ENCODE results near the gene PPP3CA. TPM values are rescaled to one million over a fixed set of nuclear protein-coding genes. Genes with fewer than 3 reads are reported as not detected.

The PPP3CA gene
- total and polyA plus RNA-seq, 2 of the 8 experiments (the other 6 are each of a cell fraction or from before 2014, with no cell fraction given) = 7.9 to 35.0 TPM

DNA sequence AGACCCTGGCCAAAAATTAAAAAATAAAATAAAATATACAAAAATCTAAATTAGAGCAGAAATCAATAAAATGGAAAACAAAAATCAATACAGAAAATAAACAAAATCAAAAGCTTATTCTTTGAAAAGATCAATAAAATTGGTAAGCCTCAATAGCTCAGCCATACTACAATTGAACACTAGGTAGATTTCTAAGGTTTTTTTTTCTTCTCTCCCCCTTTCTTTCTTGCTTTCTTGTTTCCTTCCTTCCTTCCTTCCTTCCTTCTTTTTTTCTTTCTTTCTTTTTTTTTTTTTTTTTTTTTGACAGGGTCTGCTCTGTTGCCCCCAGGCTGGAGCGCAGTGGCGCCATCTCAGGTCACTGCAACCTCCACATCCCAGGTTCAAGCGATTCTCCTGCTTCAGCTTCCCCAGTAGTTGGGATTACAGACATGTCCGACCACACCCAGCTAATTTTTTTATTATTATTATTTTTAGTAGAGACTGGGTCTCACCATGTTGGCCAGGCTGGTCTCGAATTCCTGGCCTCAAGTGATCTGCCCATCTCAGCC is 23.4 kb upstream of the PPP3CA start:
- H4K5ac ChIP-seq (ENCODE audit: insufficient read length, low read depth, low read length) = no peak overlapping the region
- no peak overlapping the region for H2AK5ac ChIP-seq (ENCODE audit: low read depth, low read length)
- H3K27me3 ChIP-seq (replicated peaks in 1 of 4; ENCODE audit: control insufficient read depth in 3 of 4, extremely low read depth in 1 of 4, insufficient read depth in 3 of 4, low read length in 3 of 4) = no peaks in the 10 kb centered on the region
- no peaks in the 10 kb centered on the region for H3K36me3 ChIP-seq (ENCODE audit: control insufficient read depth in 2 of 4, insufficient read depth in 4 of 4, low read length in 3 of 4)
- no peak overlapping the region for H2BK15ac ChIP-seq (ENCODE audit: low read length)
- H3K79me1 ChIP-seq (ENCODE audit: low read depth, low read length) = no peaks in the 10 kb centered on the region
- H3K4ac ChIP-seq (replicated peaks; ENCODE audit: insufficient read length, low read depth, low read length) = no peak overlapping the region
- H3K9ac ChIP-seq (replicated peaks in 1 of 4; ENCODE audit: extremely low read depth in 1 of 4, low read depth in 3 of 4, low read length in 3 of 4) = no peak overlapping the region
- FAIRE-seq (no peak), DNase-seq (ENCODE audit: low read depth in 1 of 2, low spot score in 2 of 2) (peak in 1 of 2 experiments; percentile 50)
- H3K4me1 ChIP-seq (replicated peaks in 1 of 4; ENCODE audit: control insufficient read depth in 3 of 4, insufficient read depth in 4 of 4, low read length in 3 of 4) = no peaks in the 10 kb centered on the region
- no peak overlapping the region for H4K8ac ChIP-seq (ENCODE audit: extremely low read depth, insufficient read depth, low read length)
- TF ChIP-seq, protein P1, sequence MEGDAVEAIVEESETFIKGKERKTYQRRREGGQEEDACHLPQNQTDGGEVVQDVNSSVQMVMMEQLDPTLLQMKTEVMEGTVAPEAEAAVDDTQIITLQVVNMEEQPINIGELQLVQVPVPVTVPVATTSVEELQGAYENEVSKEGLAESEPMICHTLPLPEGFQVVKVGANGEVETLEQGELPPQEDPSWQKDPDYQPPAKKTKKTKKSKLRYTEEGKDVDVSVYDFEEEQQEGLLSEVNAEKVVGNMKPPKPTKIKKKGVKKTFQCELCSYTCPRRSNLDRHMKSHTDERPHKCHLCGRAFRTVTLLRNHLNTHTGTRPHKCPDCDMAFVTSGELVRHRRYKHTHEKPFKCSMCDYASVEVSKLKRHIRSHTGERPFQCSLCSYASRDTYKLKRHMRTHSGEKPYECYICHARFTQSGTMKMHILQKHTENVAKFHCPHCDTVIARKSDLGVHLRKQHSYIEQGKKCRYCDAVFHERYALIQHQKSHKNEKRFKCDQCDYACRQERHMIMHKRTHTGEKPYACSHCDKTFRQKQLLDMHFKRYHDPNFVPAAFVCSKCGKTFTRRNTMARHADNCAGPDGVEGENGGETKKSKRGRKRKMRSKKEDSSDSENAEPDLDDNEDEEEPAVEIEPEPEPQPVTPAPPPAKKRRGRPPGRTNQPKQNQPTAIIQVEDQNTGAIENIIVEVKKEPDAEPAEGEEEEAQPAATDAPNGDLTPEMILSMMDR (IDR thresholded peaks at IDR 0.05; ENCODE audit: control extremely low read depth in 1 of 3, insufficient read depth in 1 of 3, low read depth in 1 of 3, low read length in 3 of 3) = peak; percentile 23 to 43 (median 24); a peak in 3 of 4 replicates
- no peak for TF ChIP-seq BRCA1 (IDR thresholded peaks at IDR 0.05; ENCODE audit: low read depth, low read length)
- no peak for TF ChIP-seq POLR2AphosphoS5 (IDR thresholded peaks at IDR 0.05; ENCODE audit: low read depth, low read length)
- peak in 1 of 2 experiments; percentile 38; a peak in 3 of 4 replicates for TF ChIP-seq RAD21 (IDR thresholded peaks at IDR 0.05 in 1 of 2, conservative IDR thresholded peaks at IDR 0.05 in 1 of 2; ENCODE audit: low read depth in 2 of 2, low read length in 2 of 2)
- H2BK120ac ChIP-seq (replicated peaks; ENCODE audit: low read depth, low read length) = no peak overlapping the region
- no peak overlapping the region for H4K91ac ChIP-seq (replicated peaks; ENCODE audit: insufficient read length, low read length)
- no peak overlapping the region for H2BK20ac ChIP-seq (ENCODE audit: low read length)
- no peaks in the 10 kb centered on the region; the same call in 1 of the 2 replicates for H3K23me2 ChIP-seq (ENCODE audit: low read depth, low read length)
- H2BK12ac ChIP-seq (ENCODE audit: low read depth, low read length) = no peak overlapping the region
- no peak overlapping the region for H3K23ac ChIP-seq (ENCODE audit: insufficient read length)
- H3K4me3 ChIP-seq (ENCODE audit: extremely low read depth in 1 of 4, insufficient read depth in 2 of 4, low read depth in 3 of 4, low read length in 4 of 4) = no peak overlapping the region
- no peak overlapping the region for H3K27ac ChIP-seq (ENCODE audit: low read depth, low read length)
- H4K20me1 ChIP-seq (replicated peaks in 1 of 2; ENCODE audit: control insufficient read depth in 1 of 2, insufficient read depth in 2 of 2, low read length in 2 of 2) = no peaks in the 10 kb centered on the region
- no peak overlapping the region for H3K56ac ChIP-seq (replicated peaks; ENCODE audit: insufficient read length, low read depth, low read length)
- H3K14ac ChIP-seq (ENCODE audit: insufficient read length) = no peak overlapping the region
- no peak overlapping the region for H3K18ac ChIP-seq (ENCODE audit: extremely low read depth, low read length)
- H3K9me3 ChIP-seq (ENCODE audit: insufficient read depth in 2 of 2, low read depth in 1 of 2, low read length in 1 of 2) = no peaks in the 10 kb centered on the region
- no peak overlapping the region for H3K4me2 ChIP-seq (ENCODE audit: insufficient read depth in 1 of 2, low read depth in 2 of 2, low read length in 2 of 2)
- H3K79me2 ChIP-seq (ENCODE audit: control insufficient read depth in 1 of 2, insufficient read depth in 2 of 2, low read length in 2 of 2) = no peaks in the 10 kb centered on the region
- ChIA-PET CTCF (ENCODE audit: partially characterized antibody) (interaction anchor here (0.6 to 1.9 kb wide), 8 partner anchors 11 to 859 kb away, joined by 3 to 5 read pairs (median 3); partner anchors contain the start of gene PPP3CA), POLR2A (ENCODE audit: partially characterized antibody) (no interaction called here)
- no peak overlapping the region for H2AFZ ChIP-seq (ENCODE audit: low read length)
- H2BK5ac ChIP-seq (ENCODE audit: low read depth, low read length) = no peak overlapping the region
- WGBS, 2 experiments (ENCODE audit: extremely low coverage in 1 of 2, insufficient coverage in 1 of 2, insufficient read length in 1 of 2, insufficient replicate concordance in 2 of 2, low coverage in 1 of 2, low lambda C conversion rate in 2 of 2, missing lambda C conversion rate in 1 of 2) = 82% methylated on average over 3 of the region's 5 CpGs; no CpG with 5 or more reads in 1 of the 2 experiments

All from H1 (cell line).